GM21526 (cell line): ENCODE data around the gene RRP36.

ENCODE experiments used
- ATAC-seq: cut with Tn5 transposase; IDR thresholded peaks from one replicate; pipeline ENCODE4 v1.9.1; 2021; ENCODE audit warnings: moderate library complexity; ENCODE audit not compliant: unreplicated experiment, low FRiP score

Gene RRP36

DNA sequence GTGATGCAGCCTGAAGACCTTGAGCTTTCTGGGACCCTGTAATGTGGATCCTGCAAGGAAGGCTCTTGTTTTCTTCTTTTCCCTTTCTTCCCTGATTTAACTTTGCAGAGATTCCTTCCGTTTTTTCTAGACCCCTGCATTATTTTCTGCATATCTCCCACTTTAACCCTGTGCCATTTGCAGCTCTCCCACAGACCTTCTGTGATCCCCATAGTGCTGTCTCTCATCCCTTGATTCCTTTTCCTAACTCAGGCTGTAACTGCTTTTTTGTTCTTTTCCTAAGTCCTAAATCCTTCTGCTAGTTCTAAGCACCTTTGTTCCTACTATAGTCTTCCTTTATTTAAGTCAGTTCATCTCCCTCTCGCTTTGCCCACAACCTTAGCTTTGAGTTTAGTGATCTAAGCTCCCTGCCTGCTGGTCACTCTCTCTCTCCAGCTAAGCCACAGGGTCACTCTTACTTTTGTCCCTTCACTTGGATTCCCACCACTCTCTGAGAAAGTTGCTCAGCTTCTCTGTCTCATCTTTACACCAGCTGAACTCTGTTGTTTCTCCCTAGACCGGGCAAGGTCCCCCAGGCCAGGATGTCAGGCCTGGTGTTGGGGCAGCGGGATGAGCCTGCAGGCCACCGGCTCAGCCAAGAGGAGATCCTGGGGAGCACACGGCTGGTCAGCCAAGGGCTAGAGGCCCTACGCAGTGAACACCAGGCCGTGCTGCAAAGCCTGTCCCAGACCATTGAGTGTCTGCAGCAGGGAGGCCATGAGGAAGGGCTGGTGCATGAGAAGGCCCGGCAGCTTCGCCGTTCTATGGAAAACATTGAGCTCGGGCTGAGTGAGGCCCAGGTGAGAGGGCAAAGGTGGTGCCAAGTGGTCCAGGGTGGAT lies 39.6 kb downstream of the RRP36 start:
- ATAC-seq, result no peak

- no peak for ATAC-seq
Measured at GRCh38 chr6:43061861-43062260, 40.4 kb downstream of the RRP36 start.

DNA sequence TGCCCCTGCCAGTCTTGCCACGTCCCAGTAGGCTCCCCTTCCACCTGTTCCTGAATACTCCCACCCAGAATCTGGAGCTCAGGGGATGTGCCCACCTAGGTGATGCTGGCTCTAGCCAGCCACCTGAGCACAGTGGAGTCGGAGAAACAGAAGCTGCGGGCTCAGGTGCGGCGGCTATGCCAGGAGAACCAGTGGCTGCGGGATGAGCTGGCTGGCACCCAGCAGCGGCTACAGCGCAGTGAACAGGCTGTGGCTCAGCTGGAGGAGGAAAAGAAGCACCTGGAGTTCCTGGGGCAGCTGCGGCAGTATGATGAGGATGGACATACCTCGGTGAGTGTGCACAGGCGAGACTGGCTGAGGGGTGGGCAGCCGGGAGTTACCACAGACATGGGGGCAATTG lies 41.4 kb downstream of the RRP36 start:
- no peak for ATAC-seq

DNA sequence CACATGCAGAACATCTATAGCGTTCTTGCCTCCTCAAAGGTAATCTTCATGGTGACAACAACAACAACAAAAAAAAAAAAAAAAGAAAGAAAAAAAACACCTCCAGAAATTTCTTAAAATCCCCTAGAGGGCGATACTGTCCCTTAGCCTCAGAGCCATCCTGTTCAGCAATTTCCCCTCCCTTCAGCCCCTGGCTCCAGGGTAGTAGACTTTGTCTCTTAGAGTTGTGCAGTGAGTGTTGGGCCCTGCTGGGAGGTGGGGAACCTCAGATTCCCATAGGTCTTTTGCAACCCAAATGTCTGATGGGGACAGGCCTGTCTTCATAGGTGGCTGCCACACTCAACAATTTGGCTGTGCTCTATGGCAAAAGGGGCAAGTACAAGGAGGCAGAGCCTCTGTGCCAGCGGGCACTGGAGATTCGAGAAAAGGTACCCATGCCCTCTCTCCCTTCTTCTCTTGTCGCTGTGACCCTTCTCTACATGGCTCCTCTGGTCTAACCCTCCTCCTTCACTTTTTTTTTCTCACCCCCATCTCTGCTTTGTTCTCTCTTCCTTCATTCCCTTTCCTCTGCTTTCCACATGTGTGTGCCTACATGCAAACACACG lies 48.7 kb downstream of the RRP36 start:
- no peak for ATAC-seq

GRCh38 chr6:43074847-43075669 lies 53.6 kb downstream of the RRP36 start:
- ATAC-seq, result no peak

GRCh38 chr6:43075670-43076463 lies 54.4 kb downstream of the RRP36 start, which contains the start of gene PTK7:
Gene PTK7 (plus strand): TSS chr6:43076314. CDS start chr6:43076489, 175 bp downstream.
- ATAC-seq, result no peak

GRCh38 chr6:43076464-43077332 lies 55.3 kb downstream of the RRP36 start:
- ATAC-seq, result no peak

GRCh38 chr6:43077333-43077809 lies 55.9 kb downstream of the RRP36 start:
- ATAC-seq, result no peak

- no peak for ATAC-seq
Measured at GRCh38 chr6:43077981-43078511, 56.6 kb downstream of the RRP36 start.

GRCh38 chr6:43078691-43079090 lies 57.3 kb downstream of the RRP36 start:
- no peak for ATAC-seq
